HEK293T (cell line): ENCODE results near the gene GABRR3.

ENCODE experiments used
- CTCF ChIA-PET: fragments of 350-600 bp; formaldehyde crosslinking; extraction: SDS; loops from one replicate; lab custom pipeline; 2021; ENCODE audit warnings: antibody characterized with exemption, inconsistent platforms; lab: Yijun Ruan, JAX
- POLR2A ChIA-PET: fragments of 350-600 bp; formaldehyde crosslinking; extraction: SDS; loops from one replicate; lab custom pipeline; 2020; ENCODE audit warnings: antibody characterized with exemption, inconsistent platforms; lab: Yijun Ruan, JAX
- DNase-seq: peaks from one replicate; pipeline ENCODE4 v3.0.0; 2012; ENCODE audit warnings: mixed read lengths; ENCODE audit errors: extremely low spot score
- ARNT ChIP-seq: fragments of 450-650 bp; IDR thresholded peaks from 2 replicates; pipeline ENCODE4 v1.6.1; 2017; ENCODE audit warnings: mild to moderate bottlenecking
- BHLHE40 ChIP-seq: fragments of 450-650 bp; IDR thresholded peaks from 2 replicates; pipeline ENCODE4 v1.6.1; 2016; ENCODE audit warnings: mild to moderate bottlenecking, moderate library complexity, borderline replicate concordance
- CTBP1 ChIP-seq: fragments of 450-650 bp; IDR thresholded peaks from 2 replicates; pipeline ENCODE4 v1.6.1; 2016; ENCODE audit warnings: borderline replicate concordance
- ELF4 ChIP-seq: fragments of 450-650 bp; IDR thresholded peaks from 2 replicates; pipeline ENCODE4 v1.6.1; 2017; ENCODE audit warnings: antibody characterized with exemption
- FOXA1 ChIP-seq: fragments of 450-650 bp; IDR thresholded peaks from 2 replicates; pipeline ENCODE4 v1.6.1; 2016; ENCODE audit warnings: mild to moderate bottlenecking
- FOXK2 ChIP-seq: fragments of 450-650 bp; IDR thresholded peaks from 2 replicates; pipeline ENCODE4 v1.6.1; 2016; ENCODE audit warnings: mild to moderate bottlenecking
- FOXM1 ChIP-seq: fragments of 450-650 bp; IDR thresholded peaks from 2 replicates; pipeline ENCODE4 v1.6.1; 2017; ENCODE audit warnings: mild to moderate bottlenecking, borderline replicate concordance
- HDGF ChIP-seq: fragments of 450-650 bp; IDR thresholded peaks from 2 replicates; pipeline ENCODE4 v1.6.1; 2017; ENCODE audit warnings: antibody characterized with exemption, borderline replicate concordance
- L3MBTL2 ChIP-seq: fragments of 450-650 bp; conservative IDR thresholded peaks from 2 replicates; pipeline ENCODE4 v1.6.1; 2016; ENCODE audit warnings: mild to moderate bottlenecking
- LEF1 ChIP-seq: fragments of 450-650 bp; IDR thresholded peaks from 2 replicates; pipeline ENCODE4 v1.6.1; 2017; ENCODE audit warnings: mild to moderate bottlenecking, borderline replicate concordance
- NFRKB ChIP-seq: fragments of 450-650 bp; IDR thresholded peaks from 2 replicates; pipeline ENCODE4 v1.6.1; 2016; ENCODE audit warnings: mild to moderate bottlenecking, moderate library complexity
- PKNOX1 ChIP-seq: fragments of 450-650 bp; IDR thresholded peaks from 2 replicates; pipeline ENCODE4 v1.6.1; 2016
- SP1 ChIP-seq: fragments of 450-650 bp; IDR thresholded peaks from 2 replicates; pipeline ENCODE4 v1.6.1; 2017
- SUZ12 ChIP-seq: fragments of 450-650 bp; IDR thresholded peaks from 2 replicates; pipeline ENCODE4 v1.6.1; 2016; ENCODE audit warnings: mild to moderate bottlenecking
- TARDBP ChIP-seq: fragments of 450-650 bp; IDR thresholded peaks from 2 replicates; pipeline ENCODE4 v1.6.1; 2016
- ZNF384 ChIP-seq: fragments of 450-650 bp; IDR thresholded peaks from 2 replicates; pipeline ENCODE4 v1.6.1; 2016

The GABRR3 gene

GRCh38 chr3:97949743-97950142, 85.4 kb downstream of the GABRR3 start:
- no peak for TF ChIP-seq ELF4
- no peak for TF ChIP-seq HDGF
- TF ChIP-seq FOXA1, result no peak
- no peak for TF ChIP-seq NFRKB
- no peak for TF ChIP-seq ARNT
- TF ChIP-seq ZNF384, result no peak
- TF ChIP-seq FOXM1, result no peak
- TF ChIP-seq PKNOX1, result no peak
- TF ChIP-seq L3MBTL2, result no peak
- no peak for TF ChIP-seq BHLHE40
- TF ChIP-seq SUZ12, result no peak
- TF ChIP-seq CTBP1, result no peak
- TF ChIP-seq FOXK2, result no peak
- no peak for TF ChIP-seq LEF1
- ChIA-PET CTCF (no interaction called here), POLR2A (no interaction called here)
- DNase-seq, result no peak

GRCh38 chr3:97949110-97949485, 86.0 kb downstream of the GABRR3 start:
- ChIA-PET CTCF (no interaction called here), POLR2A (no interaction called here)
- DNase-seq, result no peak
- no peak for TF ChIP-seq ARNT
- no peak for TF ChIP-seq FOXM1
- TF ChIP-seq ZNF384, result no peak
- no peak for TF ChIP-seq SUZ12
- no peak for TF ChIP-seq TARDBP
- TF ChIP-seq L3MBTL2, result no peak
- no peak for TF ChIP-seq FOXK2
- TF ChIP-seq LEF1, result no peak

- TF ChIP-seq FOXA1, result no peak
- TF ChIP-seq SUZ12, result no peak
- TF ChIP-seq SP1, result no peak
- TF ChIP-seq ZNF384, result no peak
- no peak for TF ChIP-seq BHLHE40
- no peak for TF ChIP-seq PKNOX1
- TF ChIP-seq CTBP1, result no peak
- TF ChIP-seq HDGF, result no peak
- no peak for TF ChIP-seq TARDBP
- TF ChIP-seq L3MBTL2, result no peak
- TF ChIP-seq ELF4, result no peak
- ChIA-PET POLR2A (no interaction called here), CTCF (no interaction called here)
- no peak for DNase-seq
Measured at GRCh38 chr3:97948351-97949109, 86.6 kb downstream of the GABRR3 start.

GRCh38 chr3:97942801-97943546, 92.1 kb downstream of the GABRR3 start:
- POLR2A ChIA-PET, result no interaction called here
- CTCF ChIA-PET, result no interaction called here
- no peak for DNase-seq
- TF ChIP-seq FOXM1 (no peak), LEF1 (no peak), ARNT (no peak), PKNOX1 (no peak), NFRKB (no peak), SUZ12 (no peak), ZNF384 (no peak), SP1 (no peak), FOXK2 (no peak), CTBP1 (no peak), L3MBTL2 (no peak), BHLHE40 (no peak), TARDBP (no peak), HDGF (no peak)

- TF ChIP-seq HDGF, result no peak
- ChIA-PET POLR2A (no interaction called here), CTCF (no interaction called here)
- DNase-seq, result peak; percentile 12
Measured at GRCh38 chr3:97940034-97940433, 95.1 kb downstream of the GABRR3 start.

- POLR2A ChIA-PET, result no interaction called here
- CTCF ChIA-PET, result no interaction called here
- DNase-seq, result no peak
- TF ChIP-seq ELF4 (no peak), FOXM1 (no peak), FOXK2 (no peak), FOXA1 (no peak), NFRKB (no peak), ARNT (no peak), SP1 (no peak), SUZ12 (no peak), BHLHE40 (no peak), PKNOX1 (no peak), TARDBP (no peak), ZNF384 (no peak), CTBP1 (no peak), LEF1 (no peak), HDGF (no peak), L3MBTL2 (no peak)
Measured at GRCh38 chr3:97939401-97939800, 95.7 kb downstream of the GABRR3 start.
